SK-N-SH (cell line): ENCODE results near the gene ZPR1. TPM values are rescaled to one million over a fixed set of nuclear protein-coding genes. Genes with fewer than 3 reads are reported as not detected.

ENCODE experiments used
- CTCF ChIA-PET: fragments of 300-600, 350-600 bp; formaldehyde crosslinking; extraction: SDS; loops from one replicate; lab custom pipeline; 2021; lab: Yijun Ruan, JAX
- POLR2A ChIA-PET: fragments of 350-600 bp; sonication (Branson Sonifier 250); formaldehyde crosslinking; extraction: SDS; loops from one replicate; lab custom pipeline; 2020; ENCODE audit warnings: antibody characterized with exemption, inconsistent platforms; lab: Yijun Ruan, JAX
- DNase-seq: peaks from one replicate; pipeline ENCODE4 v3.0.0; 2012
- H2AFZ ChIP-seq: fragments of 200-600 bp; sonication (generic); 2 replicates; pipeline ENCODE4 v1.8.1; 2016; ENCODE audit warnings: antibody characterized with exemption, mild to moderate bottlenecking, low read depth
- H3F3A ChIP-seq: fragments of 200-600 bp; sonication (generic); replicated peaks from 2 replicates; pipeline ENCODE3; 2016; ENCODE audit warnings: antibody characterized with exemption, mild to moderate bottlenecking; ENCODE audit not compliant: insufficient read depth
- H3K27ac ChIP-seq, 2 experiments: fragments of 200-500 bp in 1 of 2; fragments of 200-600 bp in 1 of 2; sonication (Bioruptor generic) in 1 of 2; sonication (generic), shearing (Covaris generic) in 1 of 2; 2 replicates each; pipeline versions ENCODE4 v1.5.1 to v1.6.1; 2014 to 2016; ENCODE audit warnings: low read depth in 2 of 2, inconsistent platforms in 1 of 2, low read length in 1 of 2, mild to moderate bottlenecking in 1 of 2, mixed read lengths in 1 of 2
- H3K27me3 ChIP-seq: fragments of 200-600 bp; sonication (generic), shearing (Covaris generic); 2 replicates; pipeline ENCODE4 v1.6.1; 2016; ENCODE audit warnings: mixed run types; ENCODE audit not compliant: insufficient read depth
- H3K36me3 ChIP-seq, 2 experiments: fragments of 200-500 bp in 1 of 2; fragments of 200-600 bp in 1 of 2; sonication (Bioruptor generic) in 1 of 2; sonication (generic) in 1 of 2; replicated peaks in 1 of 2; 2 replicates each; pipeline versions ENCODE3 to v1.5.1; 2014 to 2016; ENCODE audit warnings: low read length in 1 of 2, mild to moderate bottlenecking in 1 of 2; ENCODE audit not compliant: insufficient read depth in 2 of 2, control insufficient read depth in 1 of 2
- H3K4me1 ChIP-seq, 2 experiments: fragments of 200-500 bp in 1 of 2; fragments of 200-600 bp in 1 of 2; sonication (Bioruptor generic) in 1 of 2; sonication (generic), shearing (Covaris generic) in 1 of 2; 2 replicates each; pipeline versions ENCODE4 v1.5.1 to v1.6.1; 2014 to 2016; ENCODE audit warnings: low read depth in 1 of 2, low read length in 1 of 2, mixed run types in 1 of 2; ENCODE audit not compliant: insufficient read depth in 2 of 2, control insufficient read depth in 1 of 2
- H3K4me2 ChIP-seq: fragments of 200-600 bp; sonication (generic), shearing (Covaris generic); 2 replicates; pipeline ENCODE4 v1.6.1; 2017; ENCODE audit warnings: mixed run types
- H3K4me3 ChIP-seq, 2 experiments: fragments of 200-500 bp in 1 of 2; fragments of 200-600 bp in 1 of 2; sonication (Bioruptor generic) in 1 of 2; sonication (generic), shearing (Covaris generic) in 1 of 2; 2 replicates each; pipeline versions ENCODE4 v1.5.1 to v1.8.1; 2014 to 2016; ENCODE audit warnings: low read depth in 2 of 2, inconsistent platforms in 1 of 2, low read length in 1 of 2, mild to moderate bottlenecking in 1 of 2, mixed read lengths in 1 of 2, moderate library complexity in 1 of 2
- H3K79me2 ChIP-seq: fragments of 200-600 bp; sonication (generic); 2 replicates; pipeline ENCODE4 v1.8.1; 2017; ENCODE audit warnings: mild to moderate bottlenecking; ENCODE audit not compliant: insufficient read depth
- H3K9ac ChIP-seq: fragments of 200-600 bp; sonication (generic); 2 replicates; pipeline ENCODE4 v1.6.1; 2017; ENCODE audit warnings: mixed run types
- H3K9me2 ChIP-seq: fragments of 200-600 bp; sonication (generic); 2 replicates; pipeline ENCODE4 v1.6.1; 2017; ENCODE audit warnings: mixed run types
- H3K9me3 ChIP-seq: fragments of 200-600 bp; sonication (generic); 2 replicates; pipeline ENCODE4 v1.6.1; 2017; ENCODE audit warnings: mixed run types, mild to moderate bottlenecking, moderate library complexity
- H4K20me1 ChIP-seq: fragments of 200-600 bp; sonication (generic); 2 replicates; pipeline ENCODE4 v1.6.1; 2017; ENCODE audit warnings: mild to moderate bottlenecking, mixed run types; ENCODE audit not compliant: insufficient read depth
- CTCF ChIP-seq: fragments of 200-600 bp; sonication (generic); IDR thresholded peaks from 2 replicates; pipeline ENCODE4 v1.6.1; 2017; ENCODE audit warnings: antibody characterized with exemption, mild to moderate bottlenecking, moderate library complexity
- ELF1 ChIP-seq: IDR thresholded peaks from 2 replicates; pipeline ENCODE4 v1.4.0; 2012
- EP300 ChIP-seq, 2 experiments: IDR thresholded peaks; 2 replicates each; pipeline versions ENCODE4 v1.4.0 to v1.6.1; 2012; ENCODE audit warnings: borderline replicate concordance in 1 of 2, low read depth in 1 of 2, low read length in 1 of 2
- EZH2phosphoT487 ChIP-seq: fragments of 200-600 bp; sonication (generic); IDR thresholded peaks from 2 replicates; pipeline ENCODE4 v1.6.1; 2017; ENCODE audit warnings: low read depth, mixed run types, mild to moderate bottlenecking, antibody characterized with exemption, moderate library complexity, borderline replicate concordance
- FOSL2 ChIP-seq: IDR thresholded peaks from 2 replicates; pipeline ENCODE4 v1.4.0; 2012; ENCODE audit warnings: low read depth, mild to moderate bottlenecking, moderate library complexity, borderline replicate concordance
- FOXJ3 ChIP-seq: sonication (generic); formaldehyde crosslinking; IDR thresholded peaks from 2 replicates; pipeline ENCODE4 v1.5.1; 2020; ENCODE audit warnings: mild to moderate bottlenecking, missing genetic modification reagents
- GATA2 ChIP-seq: sonication (generic); formaldehyde crosslinking; IDR thresholded peaks from 2 replicates; pipeline ENCODE4 v1.5.0; 2020; ENCODE audit warnings: mild to moderate bottlenecking, missing genetic modification reagents
- JUND ChIP-seq: IDR thresholded peaks from 2 replicates; pipeline ENCODE4 v1.4.0; 2012
- MAX ChIP-seq: IDR thresholded peaks from 2 replicates; pipeline ENCODE4 v1.4.0; 2012; ENCODE audit warnings: low read depth
- MEF2A ChIP-seq: IDR thresholded peaks from 2 replicates; pipeline ENCODE4 v1.4.0; 2012; ENCODE audit warnings: low read depth, borderline replicate concordance
- MXI1 ChIP-seq: IDR thresholded peaks from 2 replicates; pipeline ENCODE4 v1.6.1; 2012; ENCODE audit warnings: mild to moderate bottlenecking, low read depth, low read length, improper control_type of control experiment
- PBX3 ChIP-seq: IDR thresholded peaks from 2 replicates; pipeline ENCODE4; 2012
- POLR2AphosphoS5 ChIP-seq: IDR thresholded peaks from 2 replicates; pipeline ENCODE4 v1.6.1; 2012; ENCODE audit warnings: low read depth, low read length
- RAD21 ChIP-seq: IDR thresholded peaks from 2 replicates; pipeline ENCODE4 v1.6.1; 2012; ENCODE audit warnings: mild to moderate bottlenecking, low read length
- RXRA ChIP-seq: IDR thresholded peaks from 2 replicates; pipeline ENCODE4 v1.4.0; 2012; ENCODE audit warnings: low read depth, mild to moderate bottlenecking, borderline replicate concordance
- TAF1 ChIP-seq: IDR thresholded peaks from 2 replicates; pipeline ENCODE4 v1.6.1; 2012; ENCODE audit warnings: low read depth, mild to moderate bottlenecking, low read length, moderate library complexity, borderline replicate concordance
- TEAD4 ChIP-seq: IDR thresholded peaks from 2 replicates; pipeline ENCODE4 v1.4.0; 2012; ENCODE audit warnings: mild to moderate bottlenecking, borderline replicate concordance; ENCODE audit not compliant: insufficient read depth
- USF1 ChIP-seq: IDR thresholded peaks from 2 replicates; pipeline ENCODE4 v1.4.0; 2012; ENCODE audit warnings: low read depth, borderline replicate concordance
- ZBTB33 ChIP-seq: IDR thresholded peaks from 2 replicates; pipeline ENCODE4 v1.4.0; 2012; ENCODE audit warnings: low read depth, borderline replicate concordance
- WGBS: methylation state at CpG from one replicate; pipeline ENCODE4 v1.1.6; 2017; ENCODE audit warnings: low lambda C conversion rate; 5-methylcytosine and 5-hydroxymethylcytosine counted together
- polyA plus RNA-seq, 3 experiments: library from polyadenylated mRNA; depleted of rRNA; stranded (reverse); fragments of >200 nt; gene quantifications; 2 replicates each; pipeline ENCODE4 v1.2.3, GENCODE V29; 2012

Gene ZPR1
- polyA plus RNA-seq, 1 of the 3 experiments (the other 2 are of a cell fraction): 52.4 TPM

GRCh38 chr11:116797816-116798215, 10.0 kb upstream of the ZPR1 start (continued):
- TF ChIP-seq CTCF (no peak), MXI1 (no peak), TEAD4 (no peak), GATA2 (CRISPR knock-in tag) (no peak), ZBTB33 (no peak)

GRCh38 chr11:116796548-116796947, 8.7 kb upstream of the ZPR1 start:
- Histone ChIP-seq H3F3A (peaks cover 11% of the 10 kb centered on the region), H3K27me3 (no peaks in the 10 kb centered on the region), H4K20me1 (no peaks in the 10 kb centered on the region), H3K4me1 (peaks cover 2 to 8% of the 10 kb centered on the region in 2 experiments; a peak in 2 of 4 replicates), H3K27ac (no peak overlapping the region), H3K36me3 (no peaks in the 10 kb centered on the region), H3K9ac (no peak overlapping the region), H2AFZ (no peak overlapping the region), H3K4me2 (no peak overlapping the region), H3K9me3 (no peaks in the 10 kb centered on the region), H3K79me2 (no peaks in the 10 kb centered on the region), H3K4me3 (no peak overlapping the region), H3K9me2 (no peaks in the 10 kb centered on the region)
- WGBS: 85% methylated on average over 1 of the region's 1 CpG
- POLR2A ChIA-PET: no interaction called here
- CTCF ChIA-PET: interaction anchor here (0.6 to 11.4 kb wide), 3 partner anchors 22 to 308 kb away, joined by 3 to 268 read pairs (median 4); partner anchors contain the start of gene SIK3
- DNase-seq: no peak
- TF ChIP-seq FOSL2 (no peak), MEF2A (no peak), RXRA (no peak), ZBTB33 (no peak), RAD21 (no peak), ELF1 (no peak), POLR2AphosphoS5 (no peak), FOXJ3 (no peak), EZH2phosphoT487 (no peak), JUND (no peak), PBX3 (no peak), MAX (no peak), CTCF (no peak), EP300 (IDR thresholded peaks at IDR 0.05; ENCODE audit: borderline replicate concordance in 1 of 2, low read depth in 1 of 2, low read length in 1 of 2) (no peak), TAF1 (no peak), MXI1 (no peak), USF1 (no peak)
